Prostate gland (tissue), 2 donors: Measurements from ENCODE around the gene TRIM26.

ENCODE experiments used
- CTCF ChIP-seq, 4 experiments: fragments of 200-600 bp in 2 of 4; fragments of 450-650 bp in 2 of 4; sonication (generic) in 2 of 4; IDR thresholded peaks; 1 replicate in 3 of 4; 2 replicates in 1 of 4; pipeline ENCODE4 v1.5.1; 2016 to 2019; ENCODE audit warnings: antibody characterized with exemption in 4 of 4, mild to moderate bottlenecking in 2 of 4, moderate library complexity in 2 of 4
- POLR2A ChIP-seq: fragments of 450-650 bp; IDR thresholded peaks from one replicate; pipeline ENCODE4 v1.6.1; 2016; ENCODE audit warnings: antibody characterized with exemption, mild to moderate bottlenecking

- TF ChIP-seq CTCF (IDR thresholded peaks at IDR 0.05) (no peak), POLR2A (no peak)
Observed at GRCh38 chr6:30154709-30155519, 58.3 kb downstream of the TRIM26 start.
